ENCODE measurements around the gene PPP1R10. TPM values are rescaled to one million over a fixed set of nuclear protein-coding genes. Genes with fewer than 3 reads are reported as not detected.
A peak's percentile ranks its signal among the peaks of the same experiment; 100 is the strongest.

PPP1R10 gene
- total and polyA plus RNA-seq, 2 of the 13 experiments (the other 11 are each of a cell fraction or from before 2014, with no cell fraction given) = 26.3 to 38.4 TPM

GRCh38 chr6:30655743-30656094 lies 38.7 kb upstream of the PPP1R10 start (continued):
- 0 out of 2 replicates have a peak, but pooled peaks have one; percentile 17 for TF ChIP-seq ATF7-NPFF (CRISPR knock-in tag; IDR thresholded peaks at IDR 0.05; ENCODE audit: low read depth)
- TF ChIP-seq ZNF691 (CRISPR knock-in tag; IDR thresholded peaks at IDR 0.05; ENCODE audit: borderline replicate concordance, low read depth) = 0 out of 2 replicates have a peak, but pooled peaks have one; percentile 12
- 0 out of 2 replicates have a peak, but pooled peaks have one; percentile 14 for TF ChIP-seq ARNTL (CRISPR knock-in tag; IDR thresholded peaks at IDR 0.05)
- TF ChIP-seq HOXD1 (CRISPR knock-in tag; IDR thresholded peaks at IDR 0.05) = peak; percentile 13; the same call in 1 of the 2 replicates
- no peak for TF ChIP-seq CCDC6 (CRISPR knock-in tag; IDR thresholded peaks at IDR 0.05)
- no peak for TF ChIP-seq ZNF260 (CRISPR knock-in tag; IDR thresholded peaks at IDR 0.05; ENCODE audit: borderline replicate concordance, low read depth)
- 0 out of 2 replicates have a peak, but pooled peaks have one; percentile 11 for TF ChIP-seq BRCA1 (CRISPR knock-in tag; IDR thresholded peaks at IDR 0.05)
- TF ChIP-seq ZNF598 (CRISPR knock-in tag; IDR thresholded peaks at IDR 0.05; ENCODE audit: borderline replicate concordance) = 0 out of 2 replicates have a peak, but pooled peaks have one; percentile 1
- peak; percentile 15; the same call in 1 of the 2 replicates for TF ChIP-seq JUN (CRISPR knock-in tag; IDR thresholded peaks at IDR 0.05)
- TF ChIP-seq ZNF160 (CRISPR knock-in tag; IDR thresholded peaks at IDR 0.05) = 0 out of 2 replicates have a peak, but pooled peaks have one; percentile 19
- TF ChIP-seq ZNF333 (CRISPR knock-in tag; IDR thresholded peaks at IDR 0.05; ENCODE audit: borderline replicate concordance) = peak; percentile 84
- TF ChIP-seq NONO (IDR thresholded peaks at IDR 0.05) = no peak
- no peak for TF ChIP-seq NONO (CRISPR knock-in tag; conservative IDR thresholded peaks at IDR 0.05)
- TF ChIP-seq NR2F2 (IDR thresholded peaks at IDR 0.05; ENCODE audit: borderline replicate concordance, low read depth) = 0 out of 2 replicates have a peak, but pooled peaks have one; percentile 7
- 0 out of 2 replicates have a peak, but pooled peaks have one; percentile 21 for TF ChIP-seq ZNF709 (CRISPR knock-in tag; IDR thresholded peaks at IDR 0.05)
- 0 out of 2 replicates have a peak, but pooled peaks have one; percentile 25 for TF ChIP-seq ZNF275 (CRISPR knock-in tag; IDR thresholded peaks at IDR 0.05; ENCODE audit: borderline replicate concordance)
